Activated CD8-positive, alpha-beta T cell treated with anti-CD3 and anti-CD28 coated beads, Interleukin-2, amount 10 ng/mL, durations not matched to agents 7 days and 5 days (primary cell): ENCODE measurements around the gene NCKAP5. TPM values are rescaled to one million over a fixed set of nuclear protein-coding genes. Genes with fewer than 3 reads are reported as not detected.

ENCODE experiments used
- ATAC-seq: fragments of 150-1000 bp; cut with Tn5 transposase; one replicate; pipeline ENCODE4 v1.10.0; 2021; ENCODE audit warnings: moderate library complexity
- CTCF ChIA-PET: fragments of 350-600 bp; sonication (Branson Sonifier 250); formaldehyde crosslinking; loops from one replicate; lab custom pipeline; 2021; ENCODE audit warnings: antibody characterized with exemption; lab: Charles Lee
- POLR2A ChIA-PET: fragments of 350-600 bp; sonication (Branson Sonifier 250); formaldehyde crosslinking; loops from one replicate; lab custom pipeline; 2021; ENCODE audit warnings: antibody characterized with exemption; lab: Charles Lee
- DNase-seq: peaks from one replicate; pipeline ENCODE4 v3.0.0-alpha.2; 2020
- H3K27ac Mint-ChIP-seq: one replicate; pipeline ENCODE4 v1.8.0; 2021; ENCODE audit warnings: mild to moderate bottlenecking, mixed read lengths
- H3K27me3 Mint-ChIP-seq: one replicate; pipeline ENCODE4 v1.8.0; 2021; ENCODE audit warnings: low read depth, mixed read lengths
- H3K36me3 Mint-ChIP-seq: one replicate; pipeline ENCODE4 v1.8.0; 2021; ENCODE audit warnings: low read depth, mixed read lengths
- H3K4me1 Mint-ChIP-seq: one replicate; pipeline ENCODE4 v1.8.0; 2021; ENCODE audit warnings: low read depth, mixed read lengths
- H3K4me3 Mint-ChIP-seq: one replicate; pipeline ENCODE4 v1.8.0; 2021; ENCODE audit warnings: mild to moderate bottlenecking, mixed read lengths
- H3K9me3 Mint-ChIP-seq: one replicate; pipeline ENCODE4 v1.8.0; 2022; ENCODE audit warnings: mixed read lengths; ENCODE audit not compliant: insufficient read depth
- total RNA-seq, 2 experiments: library from RNA; stranded (reverse); gene quantifications; one replicate each; pipeline ENCODE4 v1.2.3, GENCODE V29; 2021

NCKAP5 gene
- total RNA-seq, 2 experiments from 2014 or later = not detected

GRCh38 chr2:132883430-132883829 lies 684.8 kb downstream of the NCKAP5 start:
- H3K4me3 Mint-ChIP-seq = no peak overlapping the region
- no peak for DNase-seq
- no peak overlapping the region for H3K27ac Mint-ChIP-seq
- H3K36me3 Mint-ChIP-seq = no peaks in the 10 kb centered on the region
- ChIA-PET POLR2A (no interaction called here), CTCF (no interaction called here)
- no peaks in the 10 kb centered on the region for H3K9me3 Mint-ChIP-seq
- ATAC-seq = no peak
- no peaks in the 10 kb centered on the region for H3K27me3 Mint-ChIP-seq
- H3K4me1 Mint-ChIP-seq = no peaks in the 10 kb centered on the region

GRCh38 chr2:132881546-132881945 lies 686.7 kb downstream of the NCKAP5 start:
- no peaks in the 10 kb centered on the region for H3K27me3 Mint-ChIP-seq
- no peaks in the 10 kb centered on the region for H3K36me3 Mint-ChIP-seq
- no peaks in the 10 kb centered on the region for H3K9me3 Mint-ChIP-seq
- POLR2A ChIA-PET = no interaction called here
- DNase-seq = no peak
- H3K4me1 Mint-ChIP-seq = no peaks in the 10 kb centered on the region
- no peak overlapping the region for H3K4me3 Mint-ChIP-seq
- CTCF ChIA-PET = no interaction called here
- no peak for ATAC-seq
- H3K27ac Mint-ChIP-seq = no peak overlapping the region

GRCh38 chr2:132877923-132878322 lies 690.3 kb downstream of the NCKAP5 start:
- ATAC-seq (no peak), DNase-seq (no peak)
- ChIA-PET CTCF (no interaction called here), POLR2A (no interaction called here)
- Mint-ChIP-seq H3K27ac (no peak overlapping the region), H3K9me3 (no peaks in the 10 kb centered on the region), H3K4me1 (no peaks in the 10 kb centered on the region), H3K4me3 (no peak overlapping the region), H3K36me3 (no peaks in the 10 kb centered on the region), H3K27me3 (no peaks in the 10 kb centered on the region)

- ChIA-PET POLR2A (no interaction called here), CTCF (no interaction called here)
- Mint-ChIP-seq H3K36me3 (no peaks in the 10 kb centered on the region), H3K9me3 (no peaks in the 10 kb centered on the region), H3K4me1 (no peaks in the 10 kb centered on the region), H3K4me3 (no peak overlapping the region), H3K27ac (no peak overlapping the region), H3K27me3 (no peaks in the 10 kb centered on the region)
- no peak for ATAC-seq
- DNase-seq = no peak
Observed at GRCh38 chr2:132876745-132877391, 691.4 kb downstream of the NCKAP5 start.

- H3K4me1 Mint-ChIP-seq = no peaks in the 10 kb centered on the region
- H3K27me3 Mint-ChIP-seq = no peaks in the 10 kb centered on the region
- no peaks in the 10 kb centered on the region for H3K36me3 Mint-ChIP-seq
- DNase-seq (no peak), ATAC-seq (no peak)
- no peak overlapping the region for H3K4me3 Mint-ChIP-seq
- POLR2A ChIA-PET = no interaction called here
- CTCF ChIA-PET = no interaction called here
- H3K9me3 Mint-ChIP-seq = no peaks in the 10 kb centered on the region
- no peak overlapping the region for H3K27ac Mint-ChIP-seq
Observed at GRCh38 chr2:132875193-132875592, 693.1 kb downstream of the NCKAP5 start.

GRCh38 chr2:132873738-132874137 lies 694.5 kb downstream of the NCKAP5 start:
- Mint-ChIP-seq H3K27ac (no peak overlapping the region), H3K9me3 (no peaks in the 10 kb centered on the region), H3K27me3 (no peaks in the 10 kb centered on the region), H3K4me3 (no peak overlapping the region), H3K4me1 (no peaks in the 10 kb centered on the region), H3K36me3 (no peaks in the 10 kb centered on the region)
- no peak for ATAC-seq
- ChIA-PET POLR2A (no interaction called here), CTCF (no interaction called here)
- no peak for DNase-seq

GRCh38 chr2:132871831-132872230 lies 696.4 kb downstream of the NCKAP5 start:
- ChIA-PET CTCF (no interaction called here), POLR2A (no interaction called here)
- no peak for ATAC-seq
- H3K4me1 Mint-ChIP-seq = no peaks in the 10 kb centered on the region
- H3K27me3 Mint-ChIP-seq = no peaks in the 10 kb centered on the region
- H3K27ac Mint-ChIP-seq = no peak overlapping the region
- no peak for DNase-seq
- H3K36me3 Mint-ChIP-seq = no peaks in the 10 kb centered on the region
- no peak overlapping the region for H3K4me3 Mint-ChIP-seq
- no peaks in the 10 kb centered on the region for H3K9me3 Mint-ChIP-seq

- ChIA-PET POLR2A (no interaction called here), CTCF (no interaction called here)
- no peaks in the 10 kb centered on the region for H3K27me3 Mint-ChIP-seq
- no peak for DNase-seq
- no peaks in the 10 kb centered on the region for H3K4me1 Mint-ChIP-seq
- no peak overlapping the region for H3K4me3 Mint-ChIP-seq
- H3K36me3 Mint-ChIP-seq = no peaks in the 10 kb centered on the region
- H3K27ac Mint-ChIP-seq = no peak overlapping the region
- no peak for ATAC-seq
- peaks cover 2% of the 10 kb centered on the region for H3K9me3 Mint-ChIP-seq
Observed at GRCh38 chr2:132863961-132864360, 704.3 kb downstream of the NCKAP5 start.

- Mint-ChIP-seq H3K27ac (no peak overlapping the region), H3K36me3 (no peaks in the 10 kb centered on the region), H3K4me3 (no peak overlapping the region), H3K27me3 (no peaks in the 10 kb centered on the region), H3K4me1 (no peaks in the 10 kb centered on the region), H3K9me3 (peaks cover 5% of the 10 kb centered on the region)
- ChIA-PET POLR2A (no interaction called here), CTCF (no interaction called here)
- ATAC-seq (no peak), DNase-seq (no peak)
Observed at GRCh38 chr2:132860220-132860619, 708.0 kb downstream of the NCKAP5 start.

GRCh38 chr2:132859590-132859989 lies 708.7 kb downstream of the NCKAP5 start:
- peaks cover 5% of the 10 kb centered on the region for H3K9me3 Mint-ChIP-seq
- H3K27me3 Mint-ChIP-seq = no peaks in the 10 kb centered on the region
- no peaks in the 10 kb centered on the region for H3K4me1 Mint-ChIP-seq
- no peak overlapping the region for H3K4me3 Mint-ChIP-seq
- no peaks in the 10 kb centered on the region for H3K36me3 Mint-ChIP-seq
- ATAC-seq (no peak), DNase-seq (no peak)
- no peak overlapping the region for H3K27ac Mint-ChIP-seq
- ChIA-PET POLR2A (no interaction called here), CTCF (no interaction called here)

- Mint-ChIP-seq H3K27ac (no peak overlapping the region), H3K27me3 (no peaks in the 10 kb centered on the region)
- CTCF ChIA-PET = no interaction called here
Observed at GRCh38 chr2:132857319-132857718, 710.9 kb downstream of the NCKAP5 start.

GRCh38 chr2:132850688-132851087 lies 717.6 kb downstream of the NCKAP5 start:
- ATAC-seq = no peak

More at GRCh38 chr2:132857319-132857718, 710.9 kb downstream of the NCKAP5 start:
- H3K36me3 Mint-ChIP-seq = no peaks in the 10 kb centered on the region
- ATAC-seq (no peak), DNase-seq (no peak)
- peaks cover 5% of the 10 kb centered on the region for H3K9me3 Mint-ChIP-seq
- H3K4me3 Mint-ChIP-seq = no peak overlapping the region
- POLR2A ChIA-PET = no interaction called here
- no peaks in the 10 kb centered on the region for H3K4me1 Mint-ChIP-seq

GRCh38 chr2:132849118-132849517 lies 719.1 kb downstream of the NCKAP5 start:
- H3K27me3 Mint-ChIP-seq = no peaks in the 10 kb centered on the region
- no peaks in the 10 kb centered on the region for H3K9me3 Mint-ChIP-seq
- ChIA-PET POLR2A (no interaction called here), CTCF (no interaction called here)
- no peaks in the 10 kb centered on the region for H3K36me3 Mint-ChIP-seq
- H3K27ac Mint-ChIP-seq = no peak overlapping the region
- no peak overlapping the region for H3K4me3 Mint-ChIP-seq
- H3K4me1 Mint-ChIP-seq = no peaks in the 10 kb centered on the region
- ATAC-seq = no peak
- DNase-seq = no peak

More at GRCh38 chr2:132850688-132851087, 717.6 kb downstream of the NCKAP5 start:
- Mint-ChIP-seq H3K4me1 (no peaks in the 10 kb centered on the region), H3K27ac (no peak overlapping the region), H3K36me3 (no peaks in the 10 kb centered on the region), H3K27me3 (no peaks in the 10 kb centered on the region), H3K4me3 (no peak overlapping the region), H3K9me3 (no peaks in the 10 kb centered on the region)
- ChIA-PET POLR2A (no interaction called here), CTCF (no interaction called here)
- no peak for DNase-seq
